Endodermal cell (in vitro differentiated cells): ENCODE measurements around the gene SMPD3. TPM values are rescaled to one million over a fixed set of nuclear protein-coding genes. Genes with fewer than 3 reads are reported as not detected.
A peak's percentile ranks its signal among the peaks of the same experiment; 100 is the strongest.

Source experiments
- DNase-seq: peaks from one replicate; pipeline ENCODE4 v3.0.0-alpha.2; 2017
- H3K27ac ChIP-seq: 2 replicates; pipeline ENCODE4 v1.5.1; 2013; ENCODE audit warnings: mild to moderate bottlenecking, low read depth, low read length, moderate library complexity
- H3K27me3 ChIP-seq: 2 replicates; pipeline ENCODE4 v1.6.1; 2013; ENCODE audit warnings: mild to moderate bottlenecking, low read length, moderate library complexity; ENCODE audit not compliant: insufficient read depth, control insufficient read depth, poor library complexity, severe bottlenecking
- H3K36me3 ChIP-seq: 2 replicates; pipeline ENCODE4 v1.7.0; 2013; ENCODE audit warnings: mild to moderate bottlenecking, low read length, moderate library complexity; ENCODE audit not compliant: control insufficient read depth, insufficient read depth
- H3K4me1 ChIP-seq: one replicate; pipeline ENCODE4 v1.7.0; 2013; ENCODE audit warnings: low read length; ENCODE audit not compliant: control insufficient read depth, insufficient read depth
- H3K4me3 ChIP-seq: 2 replicates; pipeline ENCODE4 v1.5.1; 2013; ENCODE audit warnings: mild to moderate bottlenecking, low read length, moderate library complexity
- H3K9ac ChIP-seq: 2 replicates; pipeline ENCODE4 v1.6.1; 2013; ENCODE audit warnings: mild to moderate bottlenecking, low read length, moderate library complexity; ENCODE audit not compliant: poor library complexity, severe bottlenecking; ENCODE audit errors: extremely low read depth
- H3K9me3 ChIP-seq: 2 replicates; pipeline ENCODE4 v1.6.1; 2013; ENCODE audit warnings: mild to moderate bottlenecking, low read length, moderate library complexity; ENCODE audit not compliant: control insufficient read depth
- H3K27ac Mint-ChIP-seq: 2 replicates; pipeline ENCODE4 v1.8.0; 2020; ENCODE audit warnings: mixed read lengths
- H3K27me3 Mint-ChIP-seq: 2 replicates; pipeline ENCODE4 v1.8.0; 2021; ENCODE audit warnings: mild to moderate bottlenecking, mixed read lengths; ENCODE audit not compliant: insufficient read depth
- H3K36me3 Mint-ChIP-seq: 2 replicates; pipeline ENCODE4 v1.8.0; 2020; ENCODE audit warnings: low read depth, mixed read lengths
- H3K4me1 Mint-ChIP-seq: 2 replicates; pipeline ENCODE4 v1.8.0; 2020; ENCODE audit warnings: mixed read lengths
- H3K4me3 Mint-ChIP-seq: 2 replicates; pipeline ENCODE4 v1.8.0; 2020; ENCODE audit warnings: mild to moderate bottlenecking, moderate library complexity, mixed read lengths
- H3K9me3 Mint-ChIP-seq: 2 replicates; pipeline ENCODE4 v1.8.0; 2020; ENCODE audit warnings: mild to moderate bottlenecking, mixed read lengths
- WGBS, 2 experiments: methylation state at CpG; one replicate each; pipeline versions ENCODE4 v1.1.5 to v1.1.7; 2013; ENCODE audit warnings: missing lambda C conversion rate in 2 of 2, mixed read lengths in 1 of 2; ENCODE audit not compliant: insufficient coverage in 1 of 2, insufficient read length in 1 of 2; 5-methylcytosine and 5-hydroxymethylcytosine counted together
- total RNA-seq, 2 donors: library from RNA; stranded (reverse); fragmentation: NEBNext Ultra II Directional in 1 of 2; extraction: Animal tissue kit (Norgen Biotek cat#: 25700) in 1 of 2; gene quantifications; 2 replicates in 1 of 2; 3 replicates in 1 of 2; pipeline ENCODE4 v1.2.1, GENCODE V29; 2021
- TF ChIP-seq, protein P1 (sequence below): fragments of 200-600 bp; sonication (generic); conservative IDR thresholded peaks from 2 replicates; pipeline ENCODE4 v1.5.0; 2021; ENCODE audit warnings: antibody characterized with exemption, mild to moderate bottlenecking

Gene SMPD3
- total RNA-seq, 2 donors from 2014 or later = 0.07 TPM; not detected in 1

DNA sequence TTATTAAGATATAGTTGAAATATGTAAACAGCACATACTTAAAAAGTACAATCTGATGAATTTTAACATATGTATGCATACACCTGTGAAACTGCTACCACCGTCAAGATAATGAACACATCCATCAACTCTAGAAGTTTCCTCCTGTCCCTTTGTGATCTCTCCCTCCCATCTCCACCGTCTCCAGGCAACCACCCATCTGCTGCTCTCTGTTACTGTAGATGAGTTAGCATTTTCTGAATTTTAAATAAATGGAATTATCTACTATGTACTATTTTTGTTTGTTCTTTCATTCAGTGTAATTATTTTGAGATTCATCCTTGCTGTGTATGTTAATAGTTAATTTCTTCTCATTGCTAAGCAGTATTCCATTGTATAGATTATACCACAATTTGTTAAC is 40.2 kb upstream of the SMPD3 start:
- Histone ChIP-seq H3K27ac (no peak overlapping the region), H3K4me3 (no peak overlapping the region), H3K27me3 (no peaks in the 10 kb centered on the region), H3K4me1 (peaks cover 15% of the 10 kb centered on the region), H3K9me3 (no peaks in the 10 kb centered on the region), H3K36me3 (no peaks in the 10 kb centered on the region), H3K9ac (no peak overlapping the region)
- WGBS, 2 experiments = 100% methylated on average over 1 to 2 of the region's 2 CpGs
- Mint-ChIP-seq H3K36me3 (no peaks in the 10 kb centered on the region), H3K27ac (no peak overlapping the region), H3K9me3 (no peaks in the 10 kb centered on the region), H3K4me3 (no peak overlapping the region), H3K4me1 (peaks cover 33% of the 10 kb centered on the region), H3K27me3 (no peaks in the 10 kb centered on the region)
- DNase-seq = no peak
- TF ChIP-seq, protein P1, sequence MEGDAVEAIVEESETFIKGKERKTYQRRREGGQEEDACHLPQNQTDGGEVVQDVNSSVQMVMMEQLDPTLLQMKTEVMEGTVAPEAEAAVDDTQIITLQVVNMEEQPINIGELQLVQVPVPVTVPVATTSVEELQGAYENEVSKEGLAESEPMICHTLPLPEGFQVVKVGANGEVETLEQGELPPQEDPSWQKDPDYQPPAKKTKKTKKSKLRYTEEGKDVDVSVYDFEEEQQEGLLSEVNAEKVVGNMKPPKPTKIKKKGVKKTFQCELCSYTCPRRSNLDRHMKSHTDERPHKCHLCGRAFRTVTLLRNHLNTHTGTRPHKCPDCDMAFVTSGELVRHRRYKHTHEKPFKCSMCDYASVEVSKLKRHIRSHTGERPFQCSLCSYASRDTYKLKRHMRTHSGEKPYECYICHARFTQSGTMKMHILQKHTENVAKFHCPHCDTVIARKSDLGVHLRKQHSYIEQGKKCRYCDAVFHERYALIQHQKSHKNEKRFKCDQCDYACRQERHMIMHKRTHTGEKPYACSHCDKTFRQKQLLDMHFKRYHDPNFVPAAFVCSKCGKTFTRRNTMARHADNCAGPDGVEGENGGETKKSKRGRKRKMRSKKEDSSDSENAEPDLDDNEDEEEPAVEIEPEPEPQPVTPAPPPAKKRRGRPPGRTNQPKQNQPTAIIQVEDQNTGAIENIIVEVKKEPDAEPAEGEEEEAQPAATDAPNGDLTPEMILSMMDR = no peak

DNA sequence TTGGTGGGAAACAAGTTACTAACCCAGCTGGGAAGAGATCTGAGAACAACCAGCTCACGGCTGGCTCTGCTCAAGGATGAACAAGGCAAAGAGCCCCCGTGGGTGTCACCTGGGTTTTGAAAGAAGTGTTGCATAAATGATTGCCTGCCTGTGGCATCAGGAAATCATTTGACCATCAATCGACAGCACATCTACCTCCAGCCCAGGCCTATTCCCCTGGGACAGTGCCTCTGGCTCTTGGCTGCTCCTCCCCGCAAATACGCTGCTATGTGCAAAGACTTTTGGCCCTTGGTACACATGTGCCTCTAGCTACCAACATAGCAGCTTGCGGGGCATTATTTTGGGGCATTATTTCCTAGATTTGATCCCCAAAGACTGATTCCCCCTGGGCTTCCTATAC is 39.4 kb upstream of the SMPD3 start:
- Histone ChIP-seq H3K9me3 (no peaks in the 10 kb centered on the region), H3K9ac (no peak overlapping the region), H3K4me3 (no peak overlapping the region), H3K36me3 (no peaks in the 10 kb centered on the region), H3K27me3 (no peaks in the 10 kb centered on the region), H3K4me1 (peaks cover 15% of the 10 kb centered on the region), H3K27ac (peak overlapping the region; percentile 56)
- TF ChIP-seq, protein P1 = no peak
- H3K4me1 Mint-ChIP-seq = peaks cover 33% of the 10 kb centered on the region
- 91 to 97% methylated on average over 6 of the region's 6 CpGs for WGBS, 2 experiments
- no peak for DNase-seq
- H3K4me3 Mint-ChIP-seq = no peak overlapping the region
- peaks cover 4% of the 10 kb centered on the region for H3K9me3 Mint-ChIP-seq
- H3K27me3 Mint-ChIP-seq = no peaks in the 10 kb centered on the region
- H3K27ac Mint-ChIP-seq = no peak overlapping the region
- H3K36me3 Mint-ChIP-seq = no peaks in the 10 kb centered on the region

DNA sequence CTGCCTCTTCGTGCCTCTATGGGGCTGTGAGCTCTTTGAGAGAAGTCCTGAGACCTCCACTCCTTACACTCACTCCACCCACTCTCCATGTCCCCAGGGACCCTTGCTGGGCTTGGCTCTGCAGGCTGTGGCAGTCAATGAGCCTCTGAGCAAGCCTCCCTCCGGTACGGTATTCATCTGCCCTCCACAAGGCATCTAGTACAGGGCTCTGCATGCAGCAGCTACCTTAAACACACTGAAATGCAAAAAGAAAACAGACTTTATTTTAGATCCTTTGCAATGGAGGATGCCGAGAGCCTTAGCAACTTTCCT is 38.9 kb upstream of the SMPD3 start:
- Mint-ChIP-seq H3K27me3 (no peaks in the 10 kb centered on the region), H3K27ac (peak overlapping the region; percentile 56), H3K9me3 (peaks cover 4% of the 10 kb centered on the region), H3K4me1 (peaks cover 31% of the 10 kb centered on the region), H3K36me3 (no peaks in the 10 kb centered on the region), H3K4me3 (no peak overlapping the region)
- Histone ChIP-seq H3K4me1 (peaks cover 15% of the 10 kb centered on the region), H3K27me3 (no peaks in the 10 kb centered on the region), H3K9me3 (no peaks in the 10 kb centered on the region), H3K27ac (peak overlapping the region; percentile 56), H3K4me3 (no peak overlapping the region), H3K9ac (no peak overlapping the region), H3K36me3 (no peaks in the 10 kb centered on the region)
- WGBS, 2 experiments = 59 to 66% methylated on average over 4 of the region's 4 CpGs
- TF ChIP-seq, protein P1 = no peak
- no peak for DNase-seq
